GM12891 (cell line): Measurements from ENCODE around the gene RGS9.

ENCODE experiments used
- POLR2A ChIP-seq: IDR thresholded peaks from 2 replicates; pipeline ENCODE4 v1.6.1; 2011; ENCODE audit warnings: low read depth, low read length, control low read depth
- POLR2AphosphoS5 ChIP-seq: IDR thresholded peaks from 2 replicates; pipeline ENCODE4 v1.6.1; 2011; ENCODE audit warnings: low read depth, low read length, control low read depth

DNA sequence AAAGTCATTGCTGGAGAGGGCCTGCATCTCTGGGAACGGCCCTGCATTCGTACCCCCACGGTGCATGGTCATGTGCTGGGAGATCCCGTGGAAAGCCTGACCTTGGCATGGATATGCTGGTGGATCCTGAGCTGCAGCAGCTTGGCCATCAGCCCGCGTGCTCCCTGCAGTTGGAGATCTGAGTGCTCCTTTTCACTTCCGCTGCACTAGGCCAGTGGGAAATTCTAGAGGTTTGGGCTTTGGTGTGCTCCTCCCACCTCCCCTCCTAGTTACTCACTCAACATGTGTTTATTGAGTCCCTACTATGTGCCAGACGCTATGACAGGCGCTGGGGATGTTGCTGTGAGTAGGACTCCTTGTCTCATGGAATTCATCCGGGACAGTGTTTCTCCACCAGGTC is 91.1 kb downstream of the RGS9 start:
- TF ChIP-seq POLR2A (no peak), POLR2AphosphoS5 (no peak)
